ENCODE measurements around the gene CSKMT. TPM values are rescaled to one million over a fixed set of nuclear protein-coding genes. Genes with fewer than 3 reads are reported as not detected.

The CSKMT gene
- total RNA-seq, 1 donor from 2014 or later: 21.3 TPM

DNA sequence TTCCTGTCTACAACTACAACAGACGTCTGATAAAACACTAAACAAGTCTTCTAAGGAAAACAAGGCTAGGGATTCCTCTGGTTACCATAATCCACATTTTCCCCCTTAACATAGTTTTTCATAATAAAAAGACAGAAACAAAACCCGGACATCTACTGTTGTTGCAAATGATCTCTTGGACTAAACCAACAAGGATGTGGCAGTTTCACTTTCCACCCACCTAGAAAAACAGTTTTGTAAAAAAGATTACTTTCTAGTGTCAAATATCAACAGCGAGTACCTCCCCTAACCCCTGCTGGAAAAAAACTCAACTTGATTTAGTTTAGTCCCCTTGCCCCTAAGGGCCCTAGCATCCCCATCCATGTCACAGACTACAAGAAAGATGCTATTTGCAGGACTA is 47.7 kb downstream of the CSKMT start:
- intact Hi-C loops (cut with micrococcal nuclease): no loop called here

DNA sequence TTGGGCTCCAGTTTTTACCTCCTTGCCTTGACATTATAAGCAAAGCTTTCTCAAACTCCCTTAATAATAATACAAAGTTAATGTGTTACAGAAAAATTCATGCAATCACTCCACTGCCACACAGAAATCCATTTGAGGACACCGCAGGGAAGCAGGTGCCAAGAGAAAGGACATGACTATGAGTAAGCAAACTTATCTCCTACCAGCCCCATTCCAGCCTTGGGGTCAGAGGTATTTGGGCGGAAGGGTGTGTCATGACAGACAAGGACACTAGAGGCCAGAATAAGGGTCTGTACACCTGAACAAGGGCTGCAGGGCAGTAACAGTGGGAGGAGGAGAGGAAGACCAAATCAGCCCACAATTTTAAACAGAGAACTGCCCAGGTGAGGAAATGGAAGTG is 48.2 kb downstream of the CSKMT start:
- intact Hi-C loops (cut with micrococcal nuclease): no loop called here

DNA sequence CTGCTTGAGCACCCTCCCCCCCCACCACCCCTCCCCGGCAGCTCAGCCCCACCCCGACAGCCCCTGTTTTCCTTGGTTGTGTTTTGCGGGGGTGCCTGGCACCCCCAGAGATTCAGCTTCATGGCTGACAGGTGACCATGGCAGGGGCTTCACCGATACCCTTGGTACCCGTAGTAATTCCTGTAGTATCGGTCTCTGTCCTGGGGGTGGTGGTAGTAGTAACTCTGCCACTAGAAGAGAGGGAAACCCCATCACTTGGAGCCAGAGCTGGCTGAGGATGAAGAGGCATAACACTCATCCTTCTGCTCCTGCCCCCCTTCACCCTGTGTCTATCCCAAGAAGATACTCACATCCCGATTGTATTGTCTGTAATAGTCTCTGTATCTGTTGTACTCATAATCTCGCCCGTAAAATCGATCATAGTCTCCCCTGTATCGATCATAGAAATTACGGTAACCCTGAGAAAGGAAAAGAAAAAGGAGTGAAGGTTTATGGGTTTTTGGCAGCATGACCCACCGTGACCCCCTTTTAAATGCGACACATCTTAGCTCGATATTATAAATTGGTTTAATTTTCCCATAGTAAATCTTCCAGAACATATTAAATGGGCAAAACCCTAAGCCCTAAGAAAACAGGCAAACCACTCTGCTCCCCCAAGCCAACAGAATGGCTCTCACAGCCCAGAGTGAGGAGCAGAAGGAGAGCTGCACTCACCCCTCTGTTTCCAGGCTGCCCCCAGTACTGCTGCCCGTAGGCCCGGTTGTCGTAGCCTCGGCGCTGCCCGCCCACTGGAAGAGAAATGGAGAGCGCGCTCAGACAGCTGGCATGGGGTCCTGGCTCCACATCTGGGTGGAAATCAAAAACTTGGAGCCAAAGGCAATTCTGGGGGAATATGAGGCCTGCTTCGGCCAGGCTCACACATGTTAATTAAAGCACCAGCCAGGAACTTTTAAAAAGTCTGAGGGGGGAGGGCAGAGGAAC is 50.3 kb downstream of the CSKMT start:
- intact Hi-C loops (cut with micrococcal nuclease): no loop called here

DNA sequence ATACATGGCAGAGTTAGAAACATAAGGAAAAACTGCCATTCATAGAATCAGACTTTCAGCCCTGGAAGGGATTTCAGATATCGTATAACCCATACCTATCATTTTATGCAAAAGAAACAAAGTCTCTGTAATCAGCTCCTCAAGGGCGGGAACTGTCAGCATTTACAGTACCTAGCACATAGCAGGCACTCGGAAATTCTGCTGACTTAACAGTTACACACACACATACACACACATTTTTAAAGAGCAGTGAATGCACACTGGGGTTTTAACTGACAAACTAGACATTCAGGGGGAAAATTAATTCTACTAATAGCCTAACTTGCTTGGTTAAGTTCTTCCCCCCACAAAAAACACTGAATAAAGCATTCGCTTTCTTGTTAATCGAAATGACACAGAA is 51.1 kb downstream of the CSKMT start:
- intact Hi-C loops (cut with micrococcal nuclease): no loop called here

DNA sequence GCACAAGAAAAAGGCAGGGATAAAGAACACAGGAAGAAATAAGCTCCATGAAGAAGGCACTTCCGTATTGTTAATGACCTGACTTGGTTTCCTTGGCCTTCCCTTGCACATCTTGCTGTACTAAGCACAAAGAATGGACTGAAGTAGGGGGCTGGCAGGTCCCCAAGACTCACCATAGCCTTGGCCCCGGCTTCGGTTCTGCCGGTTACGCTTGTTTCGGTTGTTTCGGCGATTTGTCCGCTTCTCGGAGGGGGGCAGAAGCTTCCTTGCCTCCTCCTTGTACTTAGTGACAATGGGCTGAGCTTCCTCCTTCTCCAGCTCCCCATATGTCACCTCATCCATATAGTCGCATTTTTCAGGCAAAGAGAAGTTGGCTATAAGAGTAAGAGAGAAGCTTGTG is 51.7 kb downstream of the CSKMT start:
- intact Hi-C loops (cut with micrococcal nuclease): no loop called here

Other genes with a start within 250 kb of the CSKMT start
- gene SCGB1A1, start 246.3 kb upstream of the CSKMT start, total RNA-seq: not detected in 2 replicates
- gene AHNAK, start 118.5 kb upstream of the CSKMT start, total RNA-seq: 288 and 291 TPM in 2 replicates
- gene EEF1G, start 91.4 kb upstream of the CSKMT start, total RNA-seq: 1,326 and 1,342 TPM in 2 replicates
- 26.4 and 30.9 TPM in 2 replicates for gene TUT1, start 73.8 kb upstream of the CSKMT start, total RNA-seq
- gene MTA2, start 63.4 kb upstream of the CSKMT start, total RNA-seq: 257 and 262 TPM in 2 replicates
- 126 and 133 TPM in 2 replicates for gene EML3, start 52.5 kb upstream of the CSKMT start, total RNA-seq
- 0.95 and 1.0 TPM in 2 replicates for gene ROM1, start 52.1 kb upstream of the CSKMT start, total RNA-seq
- 65.4 and 69.3 TPM in 2 replicates for gene B3GAT3, start 43.3 kb upstream of the CSKMT start, total RNA-seq
- 275 and 283 TPM in 2 replicates for gene GANAB, start 18.7 kb upstream of the CSKMT start, total RNA-seq
- 31.0 and 31.8 TPM in 2 replicates for gene INTS5, start 12.0 kb upstream of the CSKMT start, total RNA-seq
- gene C11orf98, start 102 bp upstream of the CSKMT start, total RNA-seq: 99.6 and 105 TPM in 2 replicates
- gene UQCC3, start 6.4 kb downstream of the CSKMT start, total RNA-seq: 8.7 and 9.2 TPM in 2 replicates
- gene LBHD1, start 7.0 kb downstream of the CSKMT start, total RNA-seq: 18.9 and 20.7 TPM in 2 replicates
- gene UBXN1, start 13.8 kb downstream of the CSKMT start, total RNA-seq: 113 and 119 TPM in 2 replicates
- gene LRRN4CL, start 24.2 kb downstream of the CSKMT start, total RNA-seq: 0.25 and 0.32 TPM in 2 replicates
- gene BSCL2, start 42.1 kb downstream of the CSKMT start, total RNA-seq: 26.5 and 28.4 TPM in 2 replicates
- 0.30 TPM in 1 of 2 replicates, not detected in the other for gene GNG3, start 42.4 kb downstream of the CSKMT start, total RNA-seq
- 69.9 and 72.6 TPM in 2 replicates for gene HNRNPUL2, start 62.1 kb downstream of the CSKMT start, total RNA-seq
- gene TTC9C, start 63.2 kb downstream of the CSKMT start, total RNA-seq: 37.0 and 39.9 TPM in 2 replicates
- 12.9 and 13.9 TPM in 2 replicates for gene ZBTB3, start 88.8 kb downstream of the CSKMT start, total RNA-seq
- 101 and 104 TPM in 2 replicates for gene POLR2G, start 96.3 kb downstream of the CSKMT start, total RNA-seq
- 21.6 and 21.9 TPM in 2 replicates for gene TAF6L, start 106.1 kb downstream of the CSKMT start, total RNA-seq
- gene TMEM179B, start 122.1 kb downstream of the CSKMT start, total RNA-seq: 37.1 and 37.2 TPM in 2 replicates
- gene TMEM223, start 126.7 kb downstream of the CSKMT start, total RNA-seq: 19.6 and 19.8 TPM in 2 replicates
- gene NXF1, start 140.1 kb downstream of the CSKMT start, total RNA-seq: 86.2 and 91.7 TPM in 2 replicates
- 39.4 and 39.8 TPM in 2 replicates for gene STX5, start 166.7 kb downstream of the CSKMT start, total RNA-seq
- 0.77 TPM in 1 of 2 replicates, not detected in the other for gene TEX54, start 167.5 kb downstream of the CSKMT start, total RNA-seq
- 77.5 and 81.6 TPM in 2 replicates for gene WDR74, start 174.3 kb downstream of the CSKMT start, total RNA-seq
- gene SLC3A2, start 215.6 kb downstream of the CSKMT start, total RNA-seq: 163 TPM in 2 replicates

All from T-helper 2 cell treated with Interferon-gamma antibody and Interleukin-4, amounts not matched to agents 100 ng/mL and 5 ng/mL, for 36 hours (primary cell).